OCI-LY3 (cell line): ENCODE results near the gene MACROD1.

Source experiments
- H2AFZ ChIP-seq: fragments of 200-600, 300-600 bp; shearing (Covaris generic); 2 replicates; pipeline ENCODE4 v1.6.0; 2014; ENCODE audit warnings: antibody characterized with exemption, low read depth, low read length
- H3K27ac ChIP-seq: fragments of 200-600, 300-600 bp; sonication (generic); 2 replicates; pipeline ENCODE4 v1.5.1; 2014; ENCODE audit warnings: mild to moderate bottlenecking, low read length, moderate library complexity, mixed read lengths
- H3K27me3 ChIP-seq: fragments of 200-600, 300-600 bp; sonication (generic); 2 replicates; pipeline ENCODE4 v1.6.1; 2014; ENCODE audit warnings: low read depth, low read length, mixed read lengths
- H3K36me3 ChIP-seq: fragments of 200-600, 300-600 bp; sonication (generic); replicated peaks from 2 replicates; pipeline ENCODE3; 2014; ENCODE audit warnings: low read depth, low read length, mixed read lengths
- H3K4me1 ChIP-seq: fragments of 300-600, 200-600 bp; sonication (generic); 2 replicates; pipeline ENCODE4 v1.6.1; 2014; ENCODE audit warnings: low read length, mixed read lengths
- H3K4me2 ChIP-seq: fragments of 200-600, 300-600 bp; sonication (generic); 2 replicates; pipeline ENCODE4 v1.6.1; 2014; ENCODE audit warnings: low read length, mixed read lengths
- H3K4me3 ChIP-seq: fragments of 300-600, 200-600 bp; sonication (generic); 2 replicates; pipeline ENCODE4 v1.5.1; 2014; ENCODE audit warnings: antibody characterized with exemption, mild to moderate bottlenecking, low read length, moderate library complexity
- H3K79me2 ChIP-seq: fragments of 300-600, 200-600 bp; shearing (Covaris generic); 2 replicates; pipeline ENCODE4 v1.6.1; 2014; ENCODE audit warnings: mild to moderate bottlenecking, low read length, mixed read lengths
- H3K9ac ChIP-seq: fragments of 300-600, 200-600 bp; shearing (Covaris generic); 2 replicates; pipeline ENCODE4 v1.6.0; 2014; ENCODE audit warnings: mild to moderate bottlenecking, low read length, moderate library complexity
- H3K9me3 ChIP-seq: fragments of 200-600, 300-600 bp; shearing (Covaris generic); 2 replicates; pipeline ENCODE4 v1.6.1; 2014; ENCODE audit warnings: low read length, mixed read lengths; ENCODE audit not compliant: insufficient read depth
- H4K20me1 ChIP-seq: fragments of 200-600, 300-600 bp; sonication (generic); 2 replicates; pipeline ENCODE4 v1.6.1; 2016; ENCODE audit warnings: low read length, mixed read lengths; ENCODE audit not compliant: insufficient read depth
- CTCF ChIP-seq: fragments of 200-600, 300-600 bp; sonication (generic); IDR thresholded peaks from 2 replicates; pipeline ENCODE4 v1.5.1; 2014; ENCODE audit warnings: antibody characterized with exemption, low read length, low read depth
- EZH2phosphoT487 ChIP-seq: fragments of 200-600 bp; shearing (Covaris generic); IDR thresholded peaks from 2 replicates; pipeline ENCODE4 v1.6.1; 2018; ENCODE audit warnings: antibody characterized with exemption, mixed run types, low read depth

The MACROD1 gene

GRCh38 chr11:64148917-64149617 lies 16.8 kb downstream of the MACROD1 start:
- TF ChIP-seq CTCF: 0 out of 2 replicates have a peak, but pooled peaks have one; percentile 1
- TF ChIP-seq EZH2phosphoT487: no peak
- H4K20me1 ChIP-seq: peaks cover 4% of the 10 kb centered on the region; the same call in 1 of the 2 replicates

GRCh38 chr11:64148226-64148916 lies 17.5 kb downstream of the MACROD1 start:
- peaks cover 3% of the 10 kb centered on the region; the same call in 1 of the 2 replicates for H4K20me1 ChIP-seq
- no peaks in the 10 kb centered on the region for H3K36me3 ChIP-seq
- TF ChIP-seq CTCF (peak; percentile 97), EZH2phosphoT487 (no peak)
- no peak overlapping the region for H3K4me3 ChIP-seq
- no peak overlapping the region for H3K27ac ChIP-seq
- no peaks in the 10 kb centered on the region for H3K79me2 ChIP-seq
- no peak overlapping the region for H3K9ac ChIP-seq
- no peaks in the 10 kb centered on the region for H3K9me3 ChIP-seq
- H3K4me1 ChIP-seq: peaks cover 15% of the 10 kb centered on the region
- H2AFZ ChIP-seq: no peak overlapping the region
- no peaks in the 10 kb centered on the region for H3K27me3 ChIP-seq
- H3K4me2 ChIP-seq: no peak overlapping the region

More at GRCh38 chr11:64148917-64149617, 16.8 kb downstream of the MACROD1 start:
- H3K9me3 ChIP-seq: no peaks in the 10 kb centered on the region
- H3K4me3 ChIP-seq: no peak overlapping the region
- H3K4me1 ChIP-seq: peaks cover 15% of the 10 kb centered on the region
- H3K4me2 ChIP-seq: no peak overlapping the region
- no peaks in the 10 kb centered on the region for H3K27me3 ChIP-seq
- no peaks in the 10 kb centered on the region for H3K79me2 ChIP-seq
- H3K36me3 ChIP-seq: no peaks in the 10 kb centered on the region
- no peak overlapping the region for H3K27ac ChIP-seq
- no peak overlapping the region for H2AFZ ChIP-seq
- no peak overlapping the region for H3K9ac ChIP-seq

- Histone ChIP-seq H3K27me3 (no peaks in the 10 kb centered on the region), H3K9ac (no peak overlapping the region), H3K9me3 (no peaks in the 10 kb centered on the region), H3K4me3 (no peak overlapping the region), H3K4me1 (peaks cover 12% of the 10 kb centered on the region), H2AFZ (no peak overlapping the region), H3K27ac (no peak overlapping the region), H4K20me1 (no peaks in the 10 kb centered on the region), H3K79me2 (no peaks in the 10 kb centered on the region), H3K4me2 (no peak overlapping the region), H3K36me3 (no peaks in the 10 kb centered on the region)
- TF ChIP-seq CTCF (peak; percentile 89), EZH2phosphoT487 (no peak)
Observed at GRCh38 chr11:64146036-64146955, 19.6 kb downstream of the MACROD1 start.
